Mesendoderm (in vitro differentiated cells): ENCODE results near the gene ODAD4.
A peak's percentile ranks its signal among the peaks of the same experiment; 100 is the strongest.
"Not testable (repeated sequence)": the region's sequence is repeated elsewhere in the genome, so short reads cannot be mapped to it uniquely, and the experiment has no call there.

ENCODE experiments used
- DNase-seq: peaks from one replicate; pipeline ENCODE4 v3.0.0; 2013
- H2AK5ac ChIP-seq: 2 replicates; pipeline ENCODE4 v1.6.1; 2013; ENCODE audit warnings: low read length, inconsistent platforms
- H2BK120ac ChIP-seq: 2 replicates; pipeline ENCODE4 v1.6.1; 2013; ENCODE audit warnings: low read depth, mild to moderate bottlenecking, low read length, moderate library complexity, mixed read lengths
- H2BK15ac ChIP-seq: replicated peaks from 2 replicates; pipeline ENCODE4 v1.6.1; 2013; ENCODE audit warnings: low read depth, mild to moderate bottlenecking, moderate library complexity
- H2BK5ac ChIP-seq: 2 replicates; pipeline ENCODE4 v1.6.1; 2013; ENCODE audit warnings: low read length, inconsistent platforms
- H3K18ac ChIP-seq: 2 replicates; pipeline ENCODE4 v1.6.1; 2013; ENCODE audit warnings: mild to moderate bottlenecking, low read length, mixed read lengths
- H3K23ac ChIP-seq: one replicate; pipeline ENCODE4 v1.6.1; 2013; ENCODE audit warnings: low read length
- H3K27ac ChIP-seq: 2 replicates; pipeline ENCODE4 v1.5.1; 2013; ENCODE audit warnings: low read depth, mild to moderate bottlenecking, inconsistent platforms, low read length, moderate library complexity
- H3K27me3 ChIP-seq: 2 replicates; pipeline ENCODE4 v1.6.1; 2013; ENCODE audit warnings: low read length, control low read depth, mild to moderate bottlenecking, inconsistent platforms; ENCODE audit not compliant: insufficient read depth, poor library complexity
- H3K36me3 ChIP-seq: 2 replicates; pipeline ENCODE4 v1.6.1; 2013; ENCODE audit warnings: low read length, inconsistent platforms; ENCODE audit not compliant: control insufficient read depth, insufficient read depth
- H3K4ac ChIP-seq: one replicate; pipeline ENCODE4 v1.6.1; 2013; ENCODE audit warnings: low read depth, mild to moderate bottlenecking, low read length, moderate library complexity
- H3K4me1 ChIP-seq: 2 replicates; pipeline ENCODE4 v1.6.1; 2013; ENCODE audit warnings: low read depth, low read length, inconsistent platforms; ENCODE audit not compliant: control insufficient read depth
- H3K4me2 ChIP-seq: 2 replicates; pipeline ENCODE4 v1.6.1; 2013; ENCODE audit warnings: low read length
- H3K4me3 ChIP-seq: 2 replicates; pipeline ENCODE4 v1.5.1; 2013; ENCODE audit warnings: mild to moderate bottlenecking, low read length
- H3K56ac ChIP-seq: one replicate; pipeline ENCODE4 v1.6.1; 2013; ENCODE audit warnings: low read length
- H3K79me1 ChIP-seq: 2 replicates; pipeline ENCODE4 v1.6.1; 2013; ENCODE audit warnings: low read length, inconsistent platforms
- H3K79me2 ChIP-seq: 2 replicates; pipeline ENCODE4 v1.6.1; 2013; ENCODE audit warnings: mild to moderate bottlenecking, low read length; ENCODE audit not compliant: control insufficient read depth, insufficient read depth
- H3K9ac ChIP-seq: 2 replicates; pipeline ENCODE4 v1.6.1; 2013; ENCODE audit warnings: low read length, inconsistent platforms
- H4K5ac ChIP-seq: one replicate; pipeline ENCODE4 v1.6.1; 2013; ENCODE audit warnings: low read length
- H4K8ac ChIP-seq: one replicate; pipeline ENCODE4 v1.6.1; 2013; ENCODE audit warnings: low read depth, mild to moderate bottlenecking, control low read depth, low read length, moderate library complexity
- WGBS: extraction: QIAGEN DNeasy Blood & Tissue Kit; methylation state at CpG from one replicate; pipeline ENCODE4 v1.1.7; 2013; ENCODE audit warnings: low lambda C conversion rate, missing lambda C conversion rate; ENCODE audit not compliant: insufficient coverage; ENCODE audit errors: extremely low coverage; 5-methylcytosine and 5-hydroxymethylcytosine counted together

ODAD4 gene

DNA sequence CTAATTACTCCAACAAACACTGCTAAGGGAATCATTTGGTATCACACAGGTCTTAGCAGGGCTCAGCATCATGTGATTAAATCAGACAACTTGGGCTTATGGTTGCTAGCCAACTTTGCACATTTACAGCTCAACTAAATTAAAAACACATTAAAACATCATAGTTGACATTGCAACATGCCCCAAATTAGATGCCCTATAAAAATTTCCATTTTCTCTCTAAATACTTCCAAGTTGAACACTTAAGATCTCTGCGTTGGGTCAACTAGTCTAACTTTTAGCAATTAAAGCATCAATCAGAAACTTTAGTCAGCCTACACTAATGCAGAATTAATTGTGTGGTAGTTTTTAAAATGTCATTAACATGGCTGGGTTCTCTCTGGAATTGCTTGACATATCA is 74.7 kb downstream of the ODAD4 start:
- Histone ChIP-seq H4K5ac (no peak overlapping the region), H2AK5ac (no peak overlapping the region), H3K4ac (no peak overlapping the region), H3K79me1 (peaks cover 25% of the 10 kb centered on the region), H3K4me2 (no peak overlapping the region), H3K18ac (no peak overlapping the region), H3K27ac (no peak overlapping the region), H2BK120ac (no peak overlapping the region), H3K56ac (no peak overlapping the region), H3K23ac (no peak overlapping the region), H3K36me3 (no peaks in the 10 kb centered on the region), H2BK15ac (no peak overlapping the region), H3K27me3 (no peaks in the 10 kb centered on the region), H3K9ac (no peak overlapping the region), H3K79me2 (peaks cover 67% of the 10 kb centered on the region), H4K8ac (no peak overlapping the region), H3K4me3 (no peak overlapping the region), H3K4me1 (no peaks in the 10 kb centered on the region), H2BK5ac (no peak overlapping the region)
- no CpG with 5 or more reads among the region's 1 CpG for WGBS
- no peak for DNase-seq

- H4K5ac ChIP-seq: no peak overlapping the region
- H2BK120ac ChIP-seq: no peak overlapping the region
- no peak overlapping the region for H4K8ac ChIP-seq
- peak; percentile 41 for DNase-seq
- H3K79me2 ChIP-seq: peaks cover 80% of the 10 kb centered on the region
- no peak overlapping the region for H3K4ac ChIP-seq
- no peak overlapping the region for H3K56ac ChIP-seq
- H2BK5ac ChIP-seq: no peak overlapping the region
- no peak overlapping the region for H3K18ac ChIP-seq
- no peak overlapping the region for H3K4me3 ChIP-seq
- WGBS: no CpG with 5 or more reads among the region's 4 CpGs
- no peak overlapping the region for H3K23ac ChIP-seq
- peaks cover 13% of the 10 kb centered on the region for H3K79me1 ChIP-seq
- no peak overlapping the region for H2AK5ac ChIP-seq
- peaks cover 7% of the 10 kb centered on the region for H3K4me1 ChIP-seq
- H3K27ac ChIP-seq: no peak overlapping the region
- no peak overlapping the region for H3K9ac ChIP-seq
- H2BK15ac ChIP-seq: no peak overlapping the region
- H3K4me2 ChIP-seq: no peak overlapping the region
- H3K36me3 ChIP-seq: no peaks in the 10 kb centered on the region
- no peaks in the 10 kb centered on the region for H3K27me3 ChIP-seq
Observed at GRCh38 chr17:42009170-42009569, 78.8 kb downstream of the ODAD4 start.

- H3K4me1 ChIP-seq, H3K4ac ChIP-seq, H3K4me2 ChIP-seq, H3K4me3 ChIP-seq, DNase-seq, H3K23ac ChIP-seq, H2BK5ac ChIP-seq, H3K27me3 ChIP-seq, H3K27ac ChIP-seq, H2AK5ac ChIP-seq, H2BK120ac ChIP-seq, H3K9ac ChIP-seq, H3K79me1 ChIP-seq, H3K36me3 ChIP-seq, H4K8ac ChIP-seq, H3K56ac ChIP-seq, H2BK15ac ChIP-seq, H3K18ac ChIP-seq, H4K5ac ChIP-seq: not testable (repeated sequence)
- H3K79me2 ChIP-seq: peaks cover 78% of the 10 kb centered on the region
- WGBS: no CpG with 5 or more reads among the region's 9 CpGs
Observed at GRCh38 chr17:42010266-42010680, 79.9 kb downstream of the ODAD4 start.

DNA sequence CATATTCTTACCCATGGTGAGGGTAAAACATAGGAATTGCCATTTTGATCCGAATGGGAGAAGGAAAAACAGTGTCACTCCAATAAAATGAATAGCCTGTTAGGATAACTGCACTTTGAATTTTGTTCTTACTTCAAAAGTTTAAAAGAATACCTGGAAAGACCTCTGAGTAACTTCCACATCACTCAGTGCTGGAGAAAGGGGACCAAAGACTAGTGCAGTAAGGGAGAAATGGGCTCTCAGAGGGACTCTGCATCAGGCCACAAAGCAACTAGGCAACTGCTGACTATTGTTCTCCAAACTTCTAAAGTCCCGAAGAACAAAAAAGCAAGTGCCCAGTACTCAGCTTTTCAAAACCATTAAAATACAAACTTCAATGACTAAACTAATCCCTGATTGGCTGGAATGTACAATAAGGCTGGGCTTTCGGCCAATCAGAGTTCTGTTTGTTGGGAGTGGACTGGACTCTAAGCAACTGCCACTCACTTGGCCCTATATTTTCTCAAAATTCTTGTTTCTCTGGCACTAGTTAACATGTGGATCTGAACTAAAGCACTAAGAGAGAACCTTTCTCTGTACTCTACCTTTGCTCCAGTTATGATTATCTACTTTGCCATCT is 80.6 kb downstream of the ODAD4 start:
- peaks cover 9% of the 10 kb centered on the region for H3K4me1 ChIP-seq
- H3K27me3 ChIP-seq: no peaks in the 10 kb centered on the region
- peaks cover 9% of the 10 kb centered on the region for H3K79me1 ChIP-seq
- WGBS: no CpG with 5 or more reads among the region's 3 CpGs
- no peak overlapping the region for H2BK120ac ChIP-seq
- H2AK5ac ChIP-seq: no peak overlapping the region
- H3K27ac ChIP-seq: no peak overlapping the region
- no peak overlapping the region for H3K9ac ChIP-seq
- H3K56ac ChIP-seq: no peak overlapping the region
- no peak overlapping the region for H2BK15ac ChIP-seq
- no peak overlapping the region for H3K23ac ChIP-seq
- no peak overlapping the region for H3K4me3 ChIP-seq
- H3K4me2 ChIP-seq: no peak overlapping the region
- DNase-seq: peak; percentile 57
- peaks cover 82% of the 10 kb centered on the region for H3K79me2 ChIP-seq
- no peak overlapping the region for H3K18ac ChIP-seq
- H4K8ac ChIP-seq: no peak overlapping the region
- no peak overlapping the region for H3K4ac ChIP-seq
- H4K5ac ChIP-seq: no peak overlapping the region
- no peak overlapping the region for H2BK5ac ChIP-seq
- no peaks in the 10 kb centered on the region for H3K36me3 ChIP-seq

DNA sequence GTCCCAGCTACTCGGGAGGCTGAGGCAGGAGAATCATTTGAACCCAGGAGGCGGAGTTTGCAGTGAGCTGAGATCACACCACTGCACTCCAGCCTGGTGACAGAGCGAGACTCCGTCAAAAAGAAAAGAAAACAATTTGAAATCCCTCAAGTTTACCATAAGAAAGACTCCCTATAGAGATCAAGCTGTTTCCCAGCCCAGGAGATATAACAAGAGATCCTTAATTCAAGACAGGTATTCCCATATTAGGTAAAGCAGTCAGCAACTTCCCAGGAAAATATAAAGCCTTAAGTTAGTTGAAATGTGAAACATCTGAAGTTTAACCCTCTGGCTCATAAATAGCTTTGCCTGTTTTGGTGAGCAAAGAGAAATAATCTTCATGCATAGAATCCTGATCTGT is 81.9 kb downstream of the ODAD4 start:
- H2BK120ac ChIP-seq, H3K9ac ChIP-seq, H4K5ac ChIP-seq, H3K18ac ChIP-seq, H3K4me2 ChIP-seq, H3K56ac ChIP-seq, H2BK15ac ChIP-seq, H3K23ac ChIP-seq, H3K36me3 ChIP-seq, H2BK5ac ChIP-seq, H3K4ac ChIP-seq, H4K8ac ChIP-seq, H3K4me3 ChIP-seq, H3K27me3 ChIP-seq, H3K27ac ChIP-seq, H2AK5ac ChIP-seq: not testable (repeated sequence)
- no CpG with 5 or more reads among the region's 4 CpGs for WGBS
- peaks cover 11% of the 10 kb centered on the region for H3K4me1 ChIP-seq
- H3K79me2 ChIP-seq: peaks cover 82% of the 10 kb centered on the region
- H3K79me1 ChIP-seq: peaks cover 12% of the 10 kb centered on the region
- peak; percentile 74 for DNase-seq

GRCh38 chr17:42013740-42014139 is 83.3 kb downstream of the ODAD4 start:
- not testable (repeated sequence) for H3K23ac ChIP-seq, H3K4me2 ChIP-seq, H3K4ac ChIP-seq, H2BK5ac ChIP-seq, H3K4me3 ChIP-seq, H3K9ac ChIP-seq, H2AK5ac ChIP-seq, H4K5ac ChIP-seq, H3K18ac ChIP-seq, H3K36me3 ChIP-seq, H4K8ac ChIP-seq, H2BK15ac ChIP-seq, H3K56ac ChIP-seq, H2BK120ac ChIP-seq, H3K27ac ChIP-seq, H3K27me3 ChIP-seq, DNase-seq
- peaks cover 11% of the 10 kb centered on the region for H3K4me1 ChIP-seq
- WGBS: no CpG with 5 or more reads among the region's 12 CpGs
- H3K79me2 ChIP-seq: peaks cover 77% of the 10 kb centered on the region
- H3K79me1 ChIP-seq: peaks cover 12% of the 10 kb centered on the region
